Hepatocyte (in vitro differentiated cells): ENCODE measurements around the gene CRYZ. TPM values are rescaled to one million over a fixed set of nuclear protein-coding genes. Genes with fewer than 3 reads are reported as not detected.

Experiments used
- DNase-seq: peaks from one replicate; pipeline ENCODE4 v3.0.0-alpha.2; 2016; ENCODE audit warnings: low spot score
- H2AFZ ChIP-seq: fragments of 200-600 bp; sonication (generic); 2 replicates; pipeline ENCODE4 v1.6.0; 2016; ENCODE audit warnings: antibody characterized with exemption, mild to moderate bottlenecking
- H3K27ac ChIP-seq: fragments of 200-600 bp; sonication (generic); 2 replicates; pipeline ENCODE4 v1.5.1; 2016; ENCODE audit warnings: mild to moderate bottlenecking
- H3K27me3 ChIP-seq: fragments of 200-600 bp; sonication (generic); 2 replicates; pipeline ENCODE4 v1.6.1; 2016
- H3K36me3 ChIP-seq: fragments of 200-600 bp; sonication (generic); replicated peaks from 2 replicates; pipeline ENCODE4 v1.5.1; 2016; ENCODE audit warnings: low read depth; ENCODE audit not compliant: insufficient read depth
- H3K4me1 ChIP-seq: fragments of 200-600 bp; sonication (generic); 2 replicates; pipeline ENCODE4 v1.5.1; 2016; ENCODE audit warnings: mild to moderate bottlenecking, moderate library complexity; ENCODE audit not compliant: insufficient read depth
- H3K4me2 ChIP-seq: fragments of 200-600 bp; sonication (generic); 2 replicates; pipeline ENCODE4 v1.6.0; 2016
- H3K4me3 ChIP-seq: fragments of 200-600 bp; sonication (generic); 2 replicates; pipeline ENCODE4 v1.5.1; 2016; ENCODE audit warnings: mild to moderate bottlenecking
- H3K79me2 ChIP-seq: fragments of 200-600 bp; sonication (generic); 2 replicates; pipeline ENCODE4 v1.6.0; 2017; ENCODE audit warnings: mild to moderate bottlenecking
- H3K9me2 ChIP-seq: fragments of 200-600 bp; sonication (generic); replicated peaks from 2 replicates; pipeline ENCODE4 v1.6.0; 2017; ENCODE audit warnings: mild to moderate bottlenecking; ENCODE audit not compliant: insufficient read depth
- H3K9me3 ChIP-seq: fragments of 200-600 bp; sonication (generic); 2 replicates; pipeline ENCODE4 v1.5.1; 2016; ENCODE audit warnings: low read depth, mild to moderate bottlenecking
- H4K20me1 ChIP-seq: fragments of 200-600 bp; sonication (generic); 2 replicates; pipeline ENCODE4 v1.6.0; 2016; ENCODE audit warnings: mild to moderate bottlenecking; ENCODE audit not compliant: insufficient read depth, poor library complexity, severe bottlenecking
- EZH2 ChIP-seq: fragments of 200-600 bp; sonication (generic); IDR thresholded peaks from 2 replicates; pipeline ENCODE4 v1.6.1; 2016; ENCODE audit warnings: antibody characterized with exemption, mild to moderate bottlenecking, borderline replicate concordance
- EZH2phosphoT487 ChIP-seq: fragments of 200-600 bp; sonication (generic); IDR thresholded peaks from one replicate; pipeline ENCODE4 v1.6.1; 2018; ENCODE audit warnings: antibody characterized with exemption, mild to moderate bottlenecking, low read depth, moderate library complexity; ENCODE audit not compliant: unreplicated experiment, severe bottlenecking
- WGBS: methylation state at CpG from one replicate; pipeline ENCODE4 v1.1.6; 2016; ENCODE audit warnings: low lambda C conversion rate; ENCODE audit errors: missing lambda C conversion rate; 5-methylcytosine and 5-hydroxymethylcytosine counted together
- polyA plus RNA-seq: library from polyadenylated mRNA; unstranded; fragments of >200 nt; fragmentation: Nextera tagmentation; extraction: Ambion mirVana; gene quantifications from 2 replicates; pipeline ENCODE4 v1.2.1, GENCODE V29; 2016
- total RNA-seq: library from RNA; depleted of rRNA; stranded (reverse); fragments of >200 nt; gene quantifications from 2 replicates; pipeline ENCODE4 v1.2.3, GENCODE V29; 2014
- TF ChIP-seq, protein P1 (sequence below): fragments of 200-600 bp; sonication (generic); IDR thresholded peaks from 2 replicates; pipeline ENCODE4 v1.5.1; 2016; ENCODE audit warnings: antibody characterized with exemption, mild to moderate bottlenecking; ENCODE audit not compliant: poor library complexity

CRYZ gene, protein sequence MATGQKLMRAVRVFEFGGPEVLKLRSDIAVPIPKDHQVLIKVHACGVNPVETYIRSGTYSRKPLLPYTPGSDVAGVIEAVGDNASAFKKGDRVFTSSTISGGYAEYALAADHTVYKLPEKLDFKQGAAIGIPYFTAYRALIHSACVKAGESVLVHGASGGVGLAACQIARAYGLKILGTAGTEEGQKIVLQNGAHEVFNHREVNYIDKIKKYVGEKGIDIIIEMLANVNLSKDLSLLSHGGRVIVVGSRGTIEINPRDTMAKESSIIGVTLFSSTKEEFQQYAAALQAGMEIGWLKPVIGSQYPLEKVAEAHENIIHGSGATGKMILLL
- total RNA-seq (3.4 and 3.5 TPM in 2 replicates), polyA plus RNA-seq (1.8 and 3.8 TPM in 2 replicates)

DNA sequence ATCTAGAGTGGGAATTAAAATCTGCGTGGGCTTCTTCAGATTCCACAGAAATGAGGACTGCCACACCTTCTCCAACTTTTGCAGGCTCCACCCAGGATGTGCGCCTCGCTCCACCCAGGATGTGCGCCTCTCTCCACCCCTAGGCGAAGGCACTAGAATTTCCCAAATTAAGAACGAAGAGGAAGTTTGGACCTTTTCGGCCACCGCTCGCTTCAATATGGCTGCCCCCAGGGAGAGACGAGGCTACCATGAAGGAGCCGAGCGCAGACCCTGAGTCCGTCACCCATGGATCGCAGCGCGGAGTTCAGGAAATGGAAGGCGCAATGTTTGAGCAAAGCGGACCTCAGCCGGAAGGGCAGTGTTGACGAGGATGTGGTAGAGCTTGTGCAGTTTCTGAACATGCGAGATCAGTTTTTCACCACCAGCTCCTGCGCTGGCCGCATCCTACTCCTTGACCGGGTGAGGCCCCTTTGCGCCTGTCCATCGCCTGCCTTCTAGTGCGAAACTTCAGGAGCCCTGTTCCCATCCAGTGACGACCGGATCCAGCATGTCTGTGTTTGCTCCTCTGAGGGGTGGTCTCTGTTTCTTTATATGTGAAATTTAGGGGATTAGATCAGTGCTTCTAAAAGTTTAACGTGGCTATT is at the start of gene CRYZ, which contains the start of gene TYW3:
CRYZ (minus strand) TSS at position 91 of the 644 bp plus-strand sequence. CDS start 8,229 bp downstream, outside the sequence.
TYW3 (plus strand) TSS at position 193 of the 644 bp plus-strand sequence; CDS start at position 286, 93 bp downstream.
- Histone ChIP-seq H3K9me2 (no peaks in the 10 kb centered on the region), H3K36me3 (no peaks in the 10 kb centered on the region), H3K79me2 (no peaks in the 10 kb centered on the region), H3K4me2 (peak within 1 kb of the TSS; percentile 61), H3K27ac (peak within 1 kb of the TSS; percentile 91), H3K4me1 (peaks cover 14% of the 10 kb centered on the region), H3K9me3 (no peaks in the 10 kb centered on the region), H2AFZ (no peak within 1 kb of the TSS), H4K20me1 (no peaks in the 10 kb centered on the region), H3K4me3 (no peak within 1 kb of the TSS), H3K27me3 (no peaks in the 10 kb centered on the region)
- TF ChIP-seq, protein P1, sequence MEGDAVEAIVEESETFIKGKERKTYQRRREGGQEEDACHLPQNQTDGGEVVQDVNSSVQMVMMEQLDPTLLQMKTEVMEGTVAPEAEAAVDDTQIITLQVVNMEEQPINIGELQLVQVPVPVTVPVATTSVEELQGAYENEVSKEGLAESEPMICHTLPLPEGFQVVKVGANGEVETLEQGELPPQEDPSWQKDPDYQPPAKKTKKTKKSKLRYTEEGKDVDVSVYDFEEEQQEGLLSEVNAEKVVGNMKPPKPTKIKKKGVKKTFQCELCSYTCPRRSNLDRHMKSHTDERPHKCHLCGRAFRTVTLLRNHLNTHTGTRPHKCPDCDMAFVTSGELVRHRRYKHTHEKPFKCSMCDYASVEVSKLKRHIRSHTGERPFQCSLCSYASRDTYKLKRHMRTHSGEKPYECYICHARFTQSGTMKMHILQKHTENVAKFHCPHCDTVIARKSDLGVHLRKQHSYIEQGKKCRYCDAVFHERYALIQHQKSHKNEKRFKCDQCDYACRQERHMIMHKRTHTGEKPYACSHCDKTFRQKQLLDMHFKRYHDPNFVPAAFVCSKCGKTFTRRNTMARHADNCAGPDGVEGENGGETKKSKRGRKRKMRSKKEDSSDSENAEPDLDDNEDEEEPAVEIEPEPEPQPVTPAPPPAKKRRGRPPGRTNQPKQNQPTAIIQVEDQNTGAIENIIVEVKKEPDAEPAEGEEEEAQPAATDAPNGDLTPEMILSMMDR, result no peak
- TF ChIP-seq EZH2phosphoT487 (no peak), EZH2 (no peak)
- WGBS, result 96% methylated on average over 30 of the region's 30 CpGs
- no peak for DNase-seq

DNA sequence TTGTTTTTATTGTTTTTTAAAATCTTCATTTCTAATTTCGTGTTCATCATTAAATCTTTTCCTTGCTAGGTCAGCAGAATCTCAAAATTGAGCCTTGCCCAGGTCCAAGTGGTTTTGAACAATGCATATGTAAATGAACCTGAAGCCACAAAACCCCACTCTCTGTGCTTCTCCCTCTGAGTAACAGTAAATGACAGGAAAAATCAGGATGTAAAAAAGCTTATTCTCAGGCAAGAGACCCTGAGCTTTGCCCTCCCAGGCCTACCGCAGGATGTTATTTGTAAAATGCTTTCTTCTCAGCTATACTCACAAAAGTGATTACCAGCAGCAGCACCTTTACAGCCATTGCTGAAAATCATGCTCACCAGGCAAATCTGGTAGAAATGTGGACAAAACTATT is 47.7 kb upstream of the CRYZ start:
- Histone ChIP-seq H3K27me3 (no peaks in the 10 kb centered on the region), H3K27ac (no peak overlapping the region), H4K20me1 (no peaks in the 10 kb centered on the region), H3K4me1 (no peaks in the 10 kb centered on the region), H3K4me2 (no peak overlapping the region), H3K79me2 (no peaks in the 10 kb centered on the region), H2AFZ (no peak overlapping the region), H3K9me2 (no peaks in the 10 kb centered on the region), H3K4me3 (no peak overlapping the region), H3K9me3 (no peaks in the 10 kb centered on the region), H3K36me3 (no peaks in the 10 kb centered on the region)
- no peak for DNase-seq
- TF ChIP-seq, protein P1, result no peak
- TF ChIP-seq EZH2phosphoT487, result no peak
- no peak for TF ChIP-seq EZH2
- WGBS, result 56% methylated on average over 2 of the region's 2 CpGs

DNA sequence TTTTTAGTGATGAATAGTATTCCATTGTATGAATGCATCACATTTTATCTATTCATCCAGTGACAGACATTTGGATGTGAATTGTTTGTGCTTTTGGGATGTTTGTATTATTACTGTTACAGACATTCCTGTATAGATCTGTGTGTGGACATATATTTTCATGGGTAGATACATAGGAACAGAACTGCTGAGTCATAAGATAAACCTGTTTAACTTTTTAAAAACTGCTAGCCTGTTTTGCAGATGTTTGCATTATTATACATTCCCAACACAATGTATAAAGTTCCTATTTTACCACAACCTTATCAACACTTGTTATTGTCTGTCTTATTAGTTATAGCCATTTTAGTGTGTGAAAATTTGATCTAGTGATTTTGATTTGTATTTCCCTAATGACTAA is 46.9 kb upstream of the CRYZ start:
- Histone ChIP-seq H3K9me2 (no peaks in the 10 kb centered on the region), H3K4me3 (no peak overlapping the region), H4K20me1 (no peaks in the 10 kb centered on the region), H3K79me2 (no peaks in the 10 kb centered on the region), H3K4me1 (no peaks in the 10 kb centered on the region), H3K9me3 (no peaks in the 10 kb centered on the region), H3K4me2 (no peak overlapping the region), H2AFZ (no peak overlapping the region), H3K36me3 (no peaks in the 10 kb centered on the region), H3K27me3 (no peaks in the 10 kb centered on the region), H3K27ac (no peak overlapping the region)
- no peak for DNase-seq
- no peak for TF ChIP-seq EZH2phosphoT487

DNA sequence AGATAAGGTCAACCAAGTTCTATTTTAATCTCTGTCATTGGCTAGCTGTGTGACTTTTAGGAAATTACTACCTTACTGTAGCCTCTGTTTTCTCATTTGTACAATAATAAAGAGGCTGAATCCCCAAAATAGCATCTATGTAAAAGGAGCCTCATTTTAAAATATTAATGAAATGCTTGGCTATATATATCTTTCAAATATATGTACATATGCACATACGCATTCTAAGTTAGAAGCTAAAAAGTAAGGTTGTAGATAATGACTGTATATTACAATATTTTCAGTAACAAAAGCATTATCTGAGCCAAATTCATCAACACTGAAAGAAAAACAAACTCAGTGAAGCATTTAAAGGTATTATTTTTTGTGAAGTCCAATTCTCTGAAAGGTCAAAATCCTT is 44.7 kb upstream of the CRYZ start:
- no peak for DNase-seq
- no peak overlapping the region for H3K27ac ChIP-seq
- H3K4me2 ChIP-seq, result no peak overlapping the region
- TF ChIP-seq EZH2phosphoT487 (no peak), EZH2 (no peak)
- TF ChIP-seq, protein P1, result no peak
- H3K79me2 ChIP-seq, result no peaks in the 10 kb centered on the region
- H3K27me3 ChIP-seq, result no peaks in the 10 kb centered on the region
- 97% methylated on average over 1 of the region's 1 CpG for WGBS
- H2AFZ ChIP-seq, result no peak overlapping the region
- H3K36me3 ChIP-seq, result no peaks in the 10 kb centered on the region
- no peak overlapping the region for H3K4me3 ChIP-seq
- H3K9me2 ChIP-seq, result no peaks in the 10 kb centered on the region
- H3K4me1 ChIP-seq, result no peaks in the 10 kb centered on the region
- no peaks in the 10 kb centered on the region for H3K9me3 ChIP-seq
- H4K20me1 ChIP-seq, result no peaks in the 10 kb centered on the region
